ENCODE data around the gene WDR86. TPM values are rescaled to one million over a fixed set of nuclear protein-coding genes. Genes with fewer than 3 reads are reported as not detected.

WDR86 gene
- total RNA-seq, 1 experiment from 2014 or later: not detected

GRCh38 chr7:151378011-151378410 is 31.8 kb downstream of the WDR86 start:
- Histone ChIP-seq H3K27me3 (ENCODE audit: insufficient read depth, low read length) (no peaks in the 10 kb centered on the region), H3K4me1 (ENCODE audit: control insufficient read depth in 1 of 2, insufficient read depth in 2 of 2, low read length in 2 of 2) (no peaks in the 10 kb centered on the region), H3K9ac (ENCODE audit: low read length) (no peak overlapping the region), H3K4me3 (replicated peaks in 1 of 2; ENCODE audit: low read depth in 1 of 2, low read length in 2 of 2) (no peak overlapping the region), H4K20me1 (ENCODE audit: insufficient read depth) (no peaks in the 10 kb centered on the region), H3K27ac (ENCODE audit: low read depth, low read length) (no peak overlapping the region), H3K9me2 (ENCODE audit: insufficient read depth) (no peaks in the 10 kb centered on the region), H2AFZ (ENCODE audit: low read depth, low read length, poor library complexity, severe bottlenecking) (no peak overlapping the region), H3K4me2 (ENCODE audit: low read length) (no peak overlapping the region), H3K36me3 (ENCODE audit: control insufficient read depth in 1 of 2, insufficient read depth in 2 of 2, low read length in 2 of 2) (no peaks in the 10 kb centered on the region; a peak in 1 of 4 replicates), H3K79me2 (ENCODE audit: insufficient read depth, low read length) (no peaks in the 10 kb centered on the region), H3K9me3 (ENCODE audit: control insufficient read depth in 1 of 2, insufficient read depth in 1 of 2, low read depth in 1 of 2, low read length in 2 of 2) (no peaks in the 10 kb centered on the region)
- no peak for DNase-seq (ENCODE audit: low read depth, low spot score)
- TF ChIP-seq SIN3A (IDR thresholded peaks at IDR 0.05; ENCODE audit: low read depth): no peak
- TSS peak; percentile 44 for BruUV-seq (replicated peaks)
- ChIA-PET CTCF (no interaction called here), POLR2A (no interaction called here), RAD21 (ENCODE audit: low non-redundant PET in 1 of 2, low total read pairs in 2 of 2, uncharacterized antibody in 2 of 2, unreplicated experiment in 2 of 2) (no interaction called here)
- no peak for ATAC-seq
- intact Hi-C loops (cut with micrococcal nuclease): no loop called here

- RAD21 ChIA-PET (ENCODE audit: low non-redundant PET in 1 of 2, low total read pairs in 2 of 2, uncharacterized antibody in 2 of 2, unreplicated experiment in 2 of 2): no interaction called here
- POLR2A ChIA-PET: no interaction called here
- DNase-seq (ENCODE audit: low read depth, low spot score): no peak
Observed at GRCh38 chr7:151377406-151377805, 32.4 kb downstream of the WDR86 start.

More at GRCh38 chr7:151377406-151377805, 32.4 kb downstream of the WDR86 start:
- H3K9me3 ChIP-seq (ENCODE audit: control insufficient read depth in 1 of 2, insufficient read depth in 1 of 2, low read depth in 1 of 2, low read length in 2 of 2): no peaks in the 10 kb centered on the region
- intact Hi-C loops (cut with micrococcal nuclease): no loop called here
- H2AFZ ChIP-seq (ENCODE audit: low read depth, low read length, poor library complexity, severe bottlenecking): no peak overlapping the region
- TF ChIP-seq SIN3A (IDR thresholded peaks at IDR 0.05; ENCODE audit: low read depth) (no peak), ELF1 (IDR thresholded peaks at IDR 0.05; ENCODE audit: borderline replicate concordance, low read depth) (no peak), JUND (IDR thresholded peaks at IDR 0.05) (no peak), ATF3 (IDR thresholded peaks at IDR 0.05) (no peak), EZH2phosphoT487 (IDR thresholded peaks at IDR 0.05; ENCODE audit: borderline replicate concordance) (no peak), CEBPB (IDR thresholded peaks at IDR 0.05; ENCODE audit: low read depth) (no peak), ZNF274 (IDR thresholded peaks at IDR 0.05; ENCODE audit: low read depth, low read length) (no peak), EGR1 (IDR thresholded peaks at IDR 0.05; ENCODE audit: low read depth) (no peak)
- H3K36me3 ChIP-seq (ENCODE audit: control insufficient read depth in 1 of 2, insufficient read depth in 2 of 2, low read length in 2 of 2): no peaks in the 10 kb centered on the region; a peak in 1 of 4 replicates
- no peaks in the 10 kb centered on the region for H4K20me1 ChIP-seq (ENCODE audit: insufficient read depth)
- no peaks in the 10 kb centered on the region for H3K27me3 ChIP-seq (ENCODE audit: insufficient read depth, low read length)
- BruUV-seq (replicated peaks): no TSS peak
- H3K4me3 ChIP-seq (replicated peaks in 1 of 2; ENCODE audit: low read depth in 1 of 2, low read length in 2 of 2): no peak overlapping the region
- H3K9ac ChIP-seq (ENCODE audit: low read length): no peak overlapping the region
- ATAC-seq: no peak
- H3K79me2 ChIP-seq (ENCODE audit: insufficient read depth, low read length): no peaks in the 10 kb centered on the region
- CTCF ChIA-PET: no interaction called here
- no peak overlapping the region for H3K27ac ChIP-seq (ENCODE audit: low read depth, low read length)
- H3K4me2 ChIP-seq (ENCODE audit: low read length): no peak overlapping the region
- H3K4me1 ChIP-seq (ENCODE audit: control insufficient read depth in 1 of 2, insufficient read depth in 2 of 2, low read length in 2 of 2): no peaks in the 10 kb centered on the region
- no peaks in the 10 kb centered on the region for H3K9me2 ChIP-seq (ENCODE audit: insufficient read depth)

Data from HCT116 (cell line).